ENCODE results near the gene DOLPP1.

DOLPP1 gene

DNA sequence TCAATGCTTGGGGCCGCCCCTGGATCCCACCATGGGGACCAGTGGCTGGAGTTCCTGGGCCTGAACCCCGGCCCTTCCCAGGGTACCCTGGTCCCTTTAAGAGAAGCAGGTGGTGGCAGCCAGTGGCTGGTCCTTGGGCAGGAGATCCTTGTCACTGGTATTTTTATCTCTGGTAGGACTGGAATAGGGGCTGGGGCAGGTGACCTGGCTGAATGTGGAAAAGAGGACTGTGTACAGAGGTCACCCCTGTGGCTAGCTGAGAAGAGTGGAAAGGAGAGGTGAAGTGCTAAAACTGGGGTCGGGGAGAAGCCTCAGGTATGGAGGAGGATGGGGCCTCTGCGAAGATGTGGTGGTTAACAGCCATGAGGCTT is 22.7 kb downstream of the DOLPP1 start:
- H3K4me1 ChIP-seq (ENCODE audit: low read length): no peaks in the 10 kb centered on the region
- H3K9ac ChIP-seq (ENCODE audit: low read length): no peak overlapping the region
- H3K27ac ChIP-seq (ENCODE audit: low read length): no peak overlapping the region
- peaks cover 6% of the 10 kb centered on the region for H3K27me3 ChIP-seq (ENCODE audit: low read depth, low read length)
- H3K4me3 ChIP-seq (ENCODE audit: low read length): no peak overlapping the region
- H3K4me2 ChIP-seq (ENCODE audit: low read length): no peak overlapping the region
- H4K20me1 ChIP-seq (ENCODE audit: insufficient read depth, low read length): no peaks in the 10 kb centered on the region
- H3K36me3 ChIP-seq (replicated peaks; ENCODE audit: low read depth, low read length): no peaks in the 10 kb centered on the region
- H3K9me3 ChIP-seq (ENCODE audit: insufficient read depth, low read length): no peaks in the 10 kb centered on the region
- TF ChIP-seq, protein P1, sequence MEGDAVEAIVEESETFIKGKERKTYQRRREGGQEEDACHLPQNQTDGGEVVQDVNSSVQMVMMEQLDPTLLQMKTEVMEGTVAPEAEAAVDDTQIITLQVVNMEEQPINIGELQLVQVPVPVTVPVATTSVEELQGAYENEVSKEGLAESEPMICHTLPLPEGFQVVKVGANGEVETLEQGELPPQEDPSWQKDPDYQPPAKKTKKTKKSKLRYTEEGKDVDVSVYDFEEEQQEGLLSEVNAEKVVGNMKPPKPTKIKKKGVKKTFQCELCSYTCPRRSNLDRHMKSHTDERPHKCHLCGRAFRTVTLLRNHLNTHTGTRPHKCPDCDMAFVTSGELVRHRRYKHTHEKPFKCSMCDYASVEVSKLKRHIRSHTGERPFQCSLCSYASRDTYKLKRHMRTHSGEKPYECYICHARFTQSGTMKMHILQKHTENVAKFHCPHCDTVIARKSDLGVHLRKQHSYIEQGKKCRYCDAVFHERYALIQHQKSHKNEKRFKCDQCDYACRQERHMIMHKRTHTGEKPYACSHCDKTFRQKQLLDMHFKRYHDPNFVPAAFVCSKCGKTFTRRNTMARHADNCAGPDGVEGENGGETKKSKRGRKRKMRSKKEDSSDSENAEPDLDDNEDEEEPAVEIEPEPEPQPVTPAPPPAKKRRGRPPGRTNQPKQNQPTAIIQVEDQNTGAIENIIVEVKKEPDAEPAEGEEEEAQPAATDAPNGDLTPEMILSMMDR (IDR thresholded peaks at IDR 0.05; ENCODE audit: low read depth, low read length): no peak
- no peak overlapping the region for H2AFZ ChIP-seq (ENCODE audit: low read depth, low read length)
- no peaks in the 10 kb centered on the region for H3K79me2 ChIP-seq (ENCODE audit: low read length)

DNA sequence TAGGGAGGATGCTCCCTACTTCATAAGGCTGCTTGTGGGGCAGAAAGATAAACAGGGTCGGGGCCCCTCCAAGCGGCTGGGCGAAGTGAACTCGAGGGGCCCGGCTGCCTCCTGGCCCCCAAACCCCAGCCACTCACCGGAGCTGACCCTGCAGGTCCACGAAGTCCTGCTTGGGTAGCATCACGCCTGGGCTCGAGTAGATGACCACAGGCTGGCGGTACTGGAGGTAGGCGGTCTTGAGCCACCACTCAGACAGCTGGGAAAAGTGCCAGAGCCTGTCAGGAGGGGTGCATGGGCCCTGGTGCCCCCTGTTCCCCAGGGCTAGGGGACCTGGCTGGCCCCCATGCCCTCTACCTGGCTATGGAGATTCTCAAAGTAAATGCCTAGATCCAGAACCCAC is 23.1 kb downstream of the DOLPP1 start:
- H3K79me2 ChIP-seq (ENCODE audit: low read length): no peaks in the 10 kb centered on the region
- H3K9me3 ChIP-seq (ENCODE audit: insufficient read depth, low read length): no peaks in the 10 kb centered on the region
- no peaks in the 10 kb centered on the region for H3K36me3 ChIP-seq (replicated peaks; ENCODE audit: low read depth, low read length)
- H3K4me2 ChIP-seq (ENCODE audit: low read length): no peak overlapping the region
- no peaks in the 10 kb centered on the region for H3K4me1 ChIP-seq (ENCODE audit: low read length)
- H3K27ac ChIP-seq (ENCODE audit: low read length): no peak overlapping the region
- H3K27me3 ChIP-seq (ENCODE audit: low read depth, low read length): peaks cover 6% of the 10 kb centered on the region
- H2AFZ ChIP-seq (ENCODE audit: low read depth, low read length): no peak overlapping the region
- no peak overlapping the region for H3K9ac ChIP-seq (ENCODE audit: low read length)
- H4K20me1 ChIP-seq (ENCODE audit: insufficient read depth, low read length): no peaks in the 10 kb centered on the region
- no peak overlapping the region for H3K4me3 ChIP-seq (ENCODE audit: low read length)
- TF ChIP-seq, protein P1 (IDR thresholded peaks at IDR 0.05; ENCODE audit: low read depth, low read length): no peak
- TF ChIP-seq EZH2phosphoT487 (IDR thresholded peaks at IDR 0.05; ENCODE audit: low read depth): no peak

DNA sequence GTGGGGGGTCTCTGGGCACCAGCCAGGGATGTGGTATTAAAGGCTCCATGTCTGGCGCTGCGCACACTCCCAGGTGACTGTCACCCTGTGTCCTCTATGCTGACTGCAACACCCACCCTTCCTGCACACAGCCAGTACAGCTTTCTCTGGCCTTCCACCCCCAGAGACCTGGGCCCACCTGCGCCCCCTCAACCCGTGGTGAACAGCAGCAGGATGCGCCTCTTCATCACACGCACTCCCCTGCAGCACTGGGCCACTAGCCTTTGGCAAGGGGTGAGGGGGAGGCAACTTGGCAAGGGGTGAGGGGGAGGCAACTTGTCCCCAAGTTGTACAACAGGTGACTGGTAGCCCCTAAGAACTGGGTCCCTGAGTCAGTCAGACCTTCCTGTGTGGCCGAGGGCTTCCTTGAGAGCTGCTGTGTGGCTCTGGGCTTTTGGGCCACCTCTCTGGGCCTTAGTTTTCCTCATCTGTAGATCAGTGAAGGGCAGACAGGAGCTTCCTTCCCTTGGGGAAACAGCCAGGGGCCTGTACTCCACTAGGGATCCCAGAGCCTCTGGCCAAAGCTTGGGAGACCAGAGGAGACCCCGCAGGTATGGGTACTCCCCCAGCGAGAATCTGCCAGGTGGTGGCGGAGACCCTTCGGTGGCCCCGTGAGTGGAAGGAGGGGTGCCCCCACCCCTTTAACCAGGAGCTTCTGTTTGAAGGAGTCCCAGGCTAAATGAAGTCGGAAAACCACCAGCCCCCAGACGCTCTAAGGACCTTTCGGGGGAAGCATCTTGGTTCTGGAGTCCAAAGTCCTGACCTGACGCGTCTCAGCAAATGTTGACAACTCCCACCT is 25.2 kb downstream of the DOLPP1 start:
- Histone ChIP-seq H3K27ac (ENCODE audit: low read length) (no peak overlapping the region), H3K4me2 (ENCODE audit: low read length) (no peak overlapping the region), H4K20me1 (ENCODE audit: insufficient read depth, low read length) (no peaks in the 10 kb centered on the region), H3K9me3 (ENCODE audit: insufficient read depth, low read length) (no peaks in the 10 kb centered on the region), H3K27me3 (ENCODE audit: low read depth, low read length) (peaks cover 6% of the 10 kb centered on the region), H3K9ac (ENCODE audit: low read length) (no peak overlapping the region), H3K79me2 (ENCODE audit: low read length) (no peaks in the 10 kb centered on the region), H3K36me3 (replicated peaks; ENCODE audit: low read depth, low read length) (no peaks in the 10 kb centered on the region), H3K4me3 (ENCODE audit: low read length) (no peak overlapping the region), H2AFZ (ENCODE audit: low read depth, low read length) (no peak overlapping the region), H3K4me1 (ENCODE audit: low read length) (no peaks in the 10 kb centered on the region)
- TF ChIP-seq EZH2phosphoT487 (IDR thresholded peaks at IDR 0.05; ENCODE audit: low read depth): no peak
- TF ChIP-seq, protein P1 (IDR thresholded peaks at IDR 0.05; ENCODE audit: low read depth, low read length): no peak

DNA sequence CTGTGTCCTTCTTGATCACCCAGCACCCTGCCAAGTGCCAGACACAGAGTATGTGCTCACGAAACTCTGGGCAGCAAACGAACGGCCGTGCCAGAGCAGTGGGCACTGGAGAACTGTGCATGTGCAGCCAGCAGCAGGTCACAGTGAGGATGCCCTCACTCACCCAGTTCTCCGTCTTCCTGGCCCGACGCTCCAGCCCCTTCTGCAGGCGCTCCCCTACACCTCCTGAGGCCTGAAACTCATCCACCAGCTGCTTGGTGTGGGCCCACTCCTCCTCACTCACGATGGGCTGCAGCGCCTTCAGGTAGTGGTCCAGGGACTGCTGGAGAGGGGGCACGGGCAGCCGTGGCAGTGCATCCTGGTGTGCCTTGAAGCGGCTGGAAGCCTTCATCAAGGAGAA is 26.7 kb downstream of the DOLPP1 start:
- no peaks in the 10 kb centered on the region for H3K36me3 ChIP-seq (replicated peaks; ENCODE audit: low read depth, low read length)
- H4K20me1 ChIP-seq (ENCODE audit: insufficient read depth, low read length): no peaks in the 10 kb centered on the region
- peaks cover 11% of the 10 kb centered on the region for H3K79me2 ChIP-seq (ENCODE audit: low read length)
- H2AFZ ChIP-seq (ENCODE audit: low read depth, low read length): no peak overlapping the region
- no peak overlapping the region for H3K27ac ChIP-seq (ENCODE audit: low read length)
- no peak overlapping the region for H3K4me2 ChIP-seq (ENCODE audit: low read length)
- no peak overlapping the region for H3K9ac ChIP-seq (ENCODE audit: low read length)
- no peak overlapping the region for H3K4me3 ChIP-seq (ENCODE audit: low read length)
- TF ChIP-seq EZH2phosphoT487 (IDR thresholded peaks at IDR 0.05; ENCODE audit: low read depth): no peak
- TF ChIP-seq, protein P1 (IDR thresholded peaks at IDR 0.05; ENCODE audit: low read depth, low read length): no peak
- H3K9me3 ChIP-seq (ENCODE audit: insufficient read depth, low read length): no peaks in the 10 kb centered on the region
- H3K27me3 ChIP-seq (ENCODE audit: low read depth, low read length): peaks cover 6% of the 10 kb centered on the region
- peaks cover 5% of the 10 kb centered on the region; the same call in 1 of the 2 replicates for H3K4me1 ChIP-seq (ENCODE audit: low read length)

All from OCI-LY3 (cell line).